ENCODE measurements around the gene ARHGAP18.

GRCh38 chr6:129700666-129701065 is 9.3 kb downstream of the ARHGAP18 start:
- TF ChIP-seq CTCF (IDR thresholded peaks at IDR 0.05) (no peak), POLR2A (IDR thresholded peaks at IDR 0.05) (no peak)
